ENCODE results near the gene NCOA5.
"Not testable (repeated sequence)": the region's sequence is repeated elsewhere in the genome, so short reads cannot be mapped to it uniquely, and the experiment has no call there.

NCOA5 gene

GRCh38 chr20:46119547-46119946, 29.8 kb upstream of the NCOA5 start:
- DNase-seq: no peak

GRCh38 chr20:46119028-46119546, 29.3 kb upstream of the NCOA5 start:
- DNase-seq: no peak

GRCh38 chr20:46118481-46119020, 28.8 kb upstream of the NCOA5 start:
- no peak for DNase-seq

GRCh38 chr20:46117704-46118467, 28.1 kb upstream of the NCOA5 start, which contains the start of gene CD40:
Gene CD40 (plus strand): TSS chr20:46118314. CDS start chr20:46118344, 30 bp downstream.
- DNase-seq: no peak

GRCh38 chr20:46114449-46114848, 24.7 kb upstream of the NCOA5 start:
- no peak for DNase-seq

GRCh38 chr20:46113113-46113470, 23.3 kb upstream of the NCOA5 start:
- DNase-seq: no peak

- DNase-seq: no peak
Observed at GRCh38 chr20:46112430-46113112, 22.8 kb upstream of the NCOA5 start.

- DNase-seq: no peak
Observed at GRCh38 chr20:46111836-46112212, 22.1 kb upstream of the NCOA5 start.

- DNase-seq: no peak
Observed at GRCh38 chr20:46111028-46111835, 21.5 kb upstream of the NCOA5 start.

- no peak for DNase-seq
Observed at GRCh38 chr20:46108976-46109375, 19.2 kb upstream of the NCOA5 start.

- no peak for DNase-seq
Observed at GRCh38 chr20:46108435-46108841, 18.7 kb upstream of the NCOA5 start.

- DNase-seq: no peak
Observed at GRCh38 chr20:46107061-46107460, 17.3 kb upstream of the NCOA5 start.

GRCh38 chr20:46104262-46104661, 14.5 kb upstream of the NCOA5 start:
- DNase-seq: no peak

GRCh38 chr20:46102940-46103339, 13.2 kb upstream of the NCOA5 start:
- DNase-seq: no peak

- no peak for DNase-seq
Observed at GRCh38 chr20:46101957-46102356, 12.2 kb upstream of the NCOA5 start.

GRCh38 chr20:46100988-46101387, 11.2 kb upstream of the NCOA5 start:
- no peak for DNase-seq

- DNase-seq: not testable (repeated sequence)
Observed at GRCh38 chr20:46100444-46100843, 10.7 kb upstream of the NCOA5 start.

GRCh38 chr20:46099491-46100287, 9.9 kb upstream of the NCOA5 start:
- no peak for DNase-seq

- DNase-seq: no peak
Observed at GRCh38 chr20:46093531-46093930, 3.8 kb upstream of the NCOA5 start.

- not testable (repeated sequence) for DNase-seq
Observed at GRCh38 chr20:46091622-46092535, 2.1 kb upstream of the NCOA5 start.

GRCh38 chr20:46089167-46089416, 670 bp downstream of the NCOA5 start:
- DNase-seq: no peak

Measured in NCI-H226 (cell line).